GM23248 (cell line): Measurements from ENCODE around the gene FAM171A1.

Experiments
- EZH2 ChIP-seq: fragments of 200-600 bp; sonication (generic); IDR thresholded peaks from 2 replicates; pipeline ENCODE4 v1.6.1; 2018; ENCODE audit warnings: antibody characterized with exemption, mild to moderate bottlenecking; ENCODE audit not compliant: insufficient read depth, poor library complexity, severe bottlenecking
- EZH2phosphoT487 ChIP-seq: fragments of 200-600 bp; sonication (generic); IDR thresholded peaks from 2 replicates; pipeline ENCODE4 v1.6.1; 2018; ENCODE audit warnings: antibody characterized with exemption, moderate library complexity, mild to moderate bottlenecking, low read depth; ENCODE audit not compliant: insufficient read depth

DNA sequence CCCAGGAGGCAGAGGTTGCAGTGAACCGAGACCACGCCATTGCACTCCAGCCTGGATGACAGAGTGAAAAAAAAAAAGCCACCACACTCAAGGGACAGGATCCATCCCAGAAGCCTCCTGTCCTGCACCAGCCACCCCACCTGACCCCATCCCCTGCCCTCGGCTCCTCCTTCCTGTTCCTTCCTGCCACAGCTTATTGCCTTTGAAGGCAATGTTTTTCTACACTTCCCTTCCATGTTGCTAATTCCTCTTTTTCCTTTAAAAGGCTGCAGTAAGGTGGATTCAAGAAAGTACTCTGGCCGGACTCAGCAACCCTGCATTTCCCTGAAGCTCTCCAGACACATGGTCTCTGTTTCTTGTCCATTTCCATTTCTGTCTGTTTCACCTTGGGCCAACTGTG lies 80.9 kb downstream of the FAM171A1 start:
- TF ChIP-seq EZH2 (no peak), EZH2phosphoT487 (no peak)
